NCI-H2081 (cell line): ENCODE data around the gene NOTCH2NLA.
"Not testable (repeated sequence)": the region's sequence is repeated elsewhere in the genome, so short reads cannot be mapped to it uniquely, and the experiment has no call there.

Experiments
- DNase-seq, 2 experiments: peaks; one replicate each; lab custom pipeline; 2025; lab: John Stamatoyannopoulos, UW

NOTCH2NLA gene

DNA sequence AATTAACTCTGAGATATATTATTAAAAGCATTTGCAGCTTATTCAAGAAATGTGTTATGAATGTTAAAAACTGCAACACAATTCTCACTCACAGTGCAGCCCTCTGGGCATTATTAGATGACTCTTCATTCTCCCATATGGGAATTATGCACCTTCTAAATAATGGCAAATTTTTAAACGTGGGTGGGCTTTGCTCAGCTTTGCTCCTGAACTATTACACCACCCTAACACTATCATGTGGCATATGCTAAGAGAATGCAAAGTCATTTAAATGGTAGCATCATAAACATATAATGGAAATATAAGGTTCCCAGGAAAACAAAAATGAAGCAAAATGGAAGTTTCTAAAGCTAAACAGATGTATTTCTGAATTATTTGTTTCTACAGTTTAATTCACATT is 61.5 kb downstream of the NOTCH2NLA start:
- DNase-seq = not testable (repeated sequence)

- not testable (repeated sequence) for DNase-seq
Observed at GRCh38 chr1:146144465-146144864, 84.4 kb downstream of the NOTCH2NLA start, which contains the start of gene NBPF10. Gene NBPF10, minus strand, starts transcription at chr1:146144804. Its CDS starts 35 bp downstream, at chr1:146144769.
